H9 (cell line): ENCODE data around the gene ARMC12. TPM values are rescaled to one million over a fixed set of nuclear protein-coding genes. Genes with fewer than 3 reads are reported as not detected.

Source experiments
- DNase-seq: peaks from one replicate; pipeline ENCODE4 v3.0.0-alpha.2; 2017
- H2AFZ ChIP-seq: one replicate; pipeline ENCODE4 v1.6.1; 2013; ENCODE audit warnings: mild to moderate bottlenecking, low read length, control low read depth, moderate library complexity
- H2AK5ac ChIP-seq: 2 replicates; pipeline ENCODE4 v1.6.1; 2013; ENCODE audit warnings: low read length, control low read depth, mixed read lengths; ENCODE audit not compliant: insufficient read length
- H2BK120ac ChIP-seq: one replicate; pipeline ENCODE4 v1.6.1; 2013; ENCODE audit warnings: low read depth, mild to moderate bottlenecking, low read length, control low read depth, inconsistent platforms; ENCODE audit not compliant: poor library complexity, severe bottlenecking
- H2BK12ac ChIP-seq: 2 replicates; pipeline ENCODE4 v1.6.1; 2013; ENCODE audit warnings: low read length, control low read depth, mixed read lengths, low read depth; ENCODE audit not compliant: insufficient read length
- H2BK15ac ChIP-seq: 2 replicates; pipeline ENCODE4 v1.6.1; 2013; ENCODE audit warnings: low read depth, low read length, control low read depth
- H2BK20ac ChIP-seq: one replicate; pipeline ENCODE4 v1.6.1; 2013; ENCODE audit warnings: low read depth, mild to moderate bottlenecking, low read length, control low read depth, inconsistent platforms; ENCODE audit not compliant: poor library complexity, severe bottlenecking
- H2BK5ac ChIP-seq: 2 replicates; pipeline ENCODE4 v1.6.1; 2013; ENCODE audit warnings: low read length, control low read depth, mixed read lengths; ENCODE audit not compliant: insufficient read length
- H3K14ac ChIP-seq: 2 replicates; pipeline ENCODE4 v1.6.1; 2013; ENCODE audit warnings: low read length, control low read depth; ENCODE audit not compliant: insufficient read depth
- H3K18ac ChIP-seq: 2 replicates; pipeline ENCODE4 v1.6.1; 2013; ENCODE audit warnings: low read depth, mild to moderate bottlenecking, mixed read lengths, low read length, control low read depth; ENCODE audit not compliant: insufficient read length
- H3K23ac ChIP-seq: 2 replicates; pipeline ENCODE4 v1.6.1; 2013; ENCODE audit warnings: low read length, control low read depth, mixed read lengths, low read depth; ENCODE audit not compliant: insufficient read length
- H3K23me2 ChIP-seq: 2 replicates; pipeline ENCODE4 v1.6.1; 2013; ENCODE audit warnings: low read depth, mild to moderate bottlenecking, mixed read lengths, low read length, control low read depth; ENCODE audit not compliant: insufficient read length, poor library complexity, severe bottlenecking
- H3K27ac ChIP-seq: 2 replicates; pipeline ENCODE4 v1.5.1; 2013; ENCODE audit warnings: low read length, control low read depth, mixed read lengths, low read depth; ENCODE audit not compliant: insufficient read length
- H3K27me3 ChIP-seq: 2 replicates; pipeline ENCODE4 v1.6.1; 2013; ENCODE audit warnings: low read length, control low read depth, inconsistent platforms; ENCODE audit not compliant: insufficient read depth
- H3K4ac ChIP-seq: 2 replicates; pipeline ENCODE4 v1.6.1; 2013; ENCODE audit warnings: low read depth, mild to moderate bottlenecking, control low read depth, inconsistent platforms, low read length, moderate library complexity
- H3K4me1 ChIP-seq: 2 replicates; pipeline ENCODE4 v1.6.1; 2013; ENCODE audit warnings: low read length, control low read depth, inconsistent platforms; ENCODE audit not compliant: insufficient read depth
- H3K4me2 ChIP-seq: 2 replicates; pipeline ENCODE4 v1.6.1; 2013; ENCODE audit warnings: low read length, control low read depth, mixed read lengths; ENCODE audit not compliant: insufficient read length, insufficient read depth
- H3K56ac ChIP-seq: 2 replicates; pipeline ENCODE4 v1.6.1; 2013; ENCODE audit warnings: low read depth, mild to moderate bottlenecking, mixed read lengths, low read length, control low read depth; ENCODE audit not compliant: insufficient read length
- H3K79me1 ChIP-seq: 2 replicates; pipeline ENCODE4 v1.6.1; 2013; ENCODE audit warnings: low read depth, mild to moderate bottlenecking, moderate library complexity, low read length, control low read depth, inconsistent platforms; ENCODE audit not compliant: insufficient read depth, poor library complexity, severe bottlenecking
- H3K79me2 ChIP-seq: 2 replicates; pipeline ENCODE4 v1.6.1; 2013; ENCODE audit warnings: low read length, control low read depth, inconsistent platforms; ENCODE audit not compliant: insufficient read depth
- H3K9ac ChIP-seq: 2 replicates; pipeline ENCODE4 v1.6.1; 2013; ENCODE audit warnings: low read length, control low read depth, mixed read lengths; ENCODE audit not compliant: insufficient read length; ENCODE audit errors: extremely low read depth
- H3K9me3 ChIP-seq: one replicate; pipeline ENCODE4 v1.6.1; 2013; ENCODE audit warnings: low read depth, low read length, inconsistent platforms; ENCODE audit not compliant: control insufficient read depth
- H3T11ph ChIP-seq: one replicate; pipeline ENCODE4 v1.6.1; 2013; ENCODE audit warnings: mild to moderate bottlenecking, low read length, control low read depth, inconsistent platforms
- H4K20me1 ChIP-seq: one replicate; pipeline ENCODE4 v1.6.1; 2013; ENCODE audit not compliant: control insufficient read depth, insufficient read length, insufficient read depth
- H4K5ac ChIP-seq: 2 replicates; pipeline ENCODE4 v1.6.1; 2013; ENCODE audit warnings: low read depth, mild to moderate bottlenecking, mixed read lengths, low read length, control low read depth; ENCODE audit not compliant: insufficient read length
- H4K8ac ChIP-seq: replicated peaks from 2 replicates; pipeline ENCODE4 v1.6.1; 2013; ENCODE audit warnings: low read length, control low read depth, mixed read lengths, low read depth; ENCODE audit not compliant: insufficient read length
- H4K91ac ChIP-seq: 2 replicates; pipeline ENCODE4 v1.6.1; 2013; ENCODE audit warnings: low read depth, mild to moderate bottlenecking, moderate library complexity, mixed read lengths, low read length, control low read depth; ENCODE audit not compliant: insufficient read length
- H3K27ac Mint-ChIP-seq, 3 experiments: 2 replicates in 2 of 3; 3 replicates in 1 of 3; pipeline ENCODE4 v1.8.0; 2020 to 2021; ENCODE audit warnings: mixed read lengths in 3 of 3, mild to moderate bottlenecking in 1 of 3, moderate library complexity in 1 of 3
- H3K27me3 Mint-ChIP-seq: 2 replicates; pipeline ENCODE4 v1.8.0; 2021; ENCODE audit warnings: low read depth, mild to moderate bottlenecking, moderate library complexity, mixed read lengths
- H3K36me3 Mint-ChIP-seq, 3 experiments: 2 replicates in 2 of 3; 3 replicates in 1 of 3; pipeline ENCODE4 v1.8.0; 2020 to 2021; ENCODE audit warnings: low read depth in 3 of 3, mixed read lengths in 3 of 3; ENCODE audit not compliant: insufficient read depth in 1 of 3
- H3K4me1 Mint-ChIP-seq, 2 experiments: 2 replicates each; pipeline ENCODE4 v1.8.0; 2020; ENCODE audit warnings: mixed read lengths in 2 of 2
- H3K4me3 Mint-ChIP-seq, 2 experiments: 2 replicates in 1 of 2; 3 replicates in 1 of 2; pipeline ENCODE4 v1.8.0; 2020 to 2021; ENCODE audit warnings: mild to moderate bottlenecking in 2 of 2, mixed read lengths in 2 of 2, moderate library complexity in 1 of 2
- H3K9me3 Mint-ChIP-seq, 2 experiments: 2 replicates in 1 of 2; 3 replicates in 1 of 2; pipeline ENCODE4 v1.8.0; 2020; ENCODE audit warnings: mild to moderate bottlenecking in 2 of 2, mixed read lengths in 2 of 2, moderate library complexity in 1 of 2
- CTCF ChIP-seq: fragments of 200-600 bp; sonication (generic); conservative IDR thresholded peaks from 3 replicates; pipeline ENCODE4 v1.8.0; 2021; ENCODE audit warnings: antibody characterized with exemption, mild to moderate bottlenecking
- WGBS: extraction: QIAGEN DNeasy Blood & Tissue Kit; methylation state at CpG from one replicate; pipeline ENCODE4 v1.1.7; 2013; ENCODE audit warnings: missing lambda C conversion rate, low lambda C conversion rate, mixed read lengths; ENCODE audit not compliant: insufficient read length; ENCODE audit errors: extremely low coverage; 5-methylcytosine and 5-hydroxymethylcytosine counted together
- total RNA-seq: library from RNA; stranded (reverse); gene quantifications from 2 replicates; pipeline ENCODE4 v1.2.1, GENCODE V29; 2021

ARMC12 gene
- total RNA-seq, 1 experiment from 2014 or later, result 1.7 TPM

GRCh38 chr6:35780719-35781118, 43.9 kb downstream of the ARMC12 start, which contains the start of gene CLPSL1:
TSS of gene CLPSL1 (plus strand) at chr6:35781019. CDS start at chr6:35781111, 92 bp downstream.
- no peak for TF ChIP-seq CTCF
- Histone ChIP-seq H2BK20ac (no peak within 1 kb of the TSS), H4K91ac (no peak within 1 kb of the TSS), H3K79me2 (no peaks in the 10 kb centered on the region), H3K27me3 (no peaks in the 10 kb centered on the region), H3K9ac (no peak within 1 kb of the TSS), H2BK120ac (no peak within 1 kb of the TSS), H2BK12ac (no peak within 1 kb of the TSS), H4K8ac (no peak within 1 kb of the TSS), H3K79me1 (no peaks in the 10 kb centered on the region), H3K4me1 (no peaks in the 10 kb centered on the region), H3T11ph (no peak within 1 kb of the TSS), H3K23ac (no peak within 1 kb of the TSS), H2AFZ (no peak within 1 kb of the TSS), H2BK5ac (no peak within 1 kb of the TSS), H3K9me3 (no peaks in the 10 kb centered on the region), H4K20me1 (no peaks in the 10 kb centered on the region), H2AK5ac (no peak within 1 kb of the TSS), H4K5ac (no peak within 1 kb of the TSS), H3K14ac (no peak within 1 kb of the TSS), H3K27ac (no peak within 1 kb of the TSS), H3K4ac (no peak within 1 kb of the TSS), H2BK15ac (no peak within 1 kb of the TSS), H3K23me2 (peaks cover 3% of the 10 kb centered on the region), H3K56ac (no peak within 1 kb of the TSS), H3K18ac (no peak within 1 kb of the TSS), H3K4me2 (no peak within 1 kb of the TSS)
- Mint-ChIP-seq H3K36me3 (no peaks in the 10 kb centered on the region; a peak in 1 of 7 replicates), H3K9me3 (no peaks in the 10 kb centered on the region), H3K4me3 (no peak within 1 kb of the TSS), H3K4me1 (peaks cover 17% of the 10 kb centered on the region in 2 experiments), H3K27ac (peak within 1 kb of the TSS; percentile 4 to 48 (median 23); a peak in 3 of 7 replicates), H3K27me3 (peaks cover 19% of the 10 kb centered on the region)
- no peak for DNase-seq
- no CpG with 5 or more reads among the region's 7 CpGs for WGBS
